KOPT-K1 (cell line): ENCODE data around the gene FOXA2.
"Not testable (repeated sequence)": the region's sequence is repeated elsewhere in the genome, so short reads cannot be mapped to it uniquely, and the experiment has no call there.

ENCODE experiments used
- H3K27ac ChIP-seq: fragments of 200-600 bp; sonication (generic); 2 replicates; pipeline ENCODE4 v1.5.1; 2016; ENCODE audit warnings: antibody characterized with exemption, mild to moderate bottlenecking, low read depth, low read length; ENCODE audit not compliant: poor library complexity, severe bottlenecking
- H3K36me3 ChIP-seq: fragments of 200-600 bp; sonication (generic); 2 replicates; pipeline ENCODE4 v1.5.1; 2017; ENCODE audit warnings: antibody characterized with exemption, mild to moderate bottlenecking, low read length, moderate library complexity; ENCODE audit not compliant: insufficient read depth
- H3K9me3 ChIP-seq: fragments of 200-600 bp; sonication (generic); 2 replicates; pipeline ENCODE4 v1.5.1; 2017; ENCODE audit warnings: antibody characterized with exemption, low read length, mild to moderate bottlenecking; ENCODE audit not compliant: insufficient read depth, poor library complexity, severe bottlenecking

The FOXA2 gene

GRCh38 chr20:22599258-22599657, 14.9 kb upstream of the FOXA2 start:
- H3K36me3 ChIP-seq, H3K27ac ChIP-seq, H3K9me3 ChIP-seq: not testable (repeated sequence)

- no peaks in the 10 kb centered on the region for H3K36me3 ChIP-seq
- no peak overlapping the region for H3K27ac ChIP-seq
- no peaks in the 10 kb centered on the region for H3K9me3 ChIP-seq
Measured at GRCh38 chr20:22597303-22597702, 12.9 kb upstream of the FOXA2 start.

GRCh38 chr20:22590662-22591061, 6.3 kb upstream of the FOXA2 start:
- H3K9me3 ChIP-seq: peaks cover 6% of the 10 kb centered on the region
- no peak overlapping the region for H3K27ac ChIP-seq
- no peaks in the 10 kb centered on the region for H3K36me3 ChIP-seq

GRCh38 chr20:22586645-22587310, 2.4 kb upstream of the FOXA2 start:
- Histone ChIP-seq H3K27ac (no peak overlapping the region), H3K9me3 (peaks cover 16% of the 10 kb centered on the region), H3K36me3 (no peaks in the 10 kb centered on the region)

GRCh38 chr20:22585786-22586493, 1.6 kb upstream of the FOXA2 start:
- H3K9me3 ChIP-seq: peaks cover 16% of the 10 kb centered on the region
- no peak overlapping the region for H3K27ac ChIP-seq

GRCh38 chr20:22584922-22585785, 782 bp upstream of the FOXA2 start:
- H3K27ac ChIP-seq: no peak overlapping the region
- peaks cover 16% of the 10 kb centered on the region for H3K9me3 ChIP-seq
- H3K36me3 ChIP-seq: no peaks in the 10 kb centered on the region

More at GRCh38 chr20:22585786-22586493, 1.6 kb upstream of the FOXA2 start:
- no peaks in the 10 kb centered on the region for H3K36me3 ChIP-seq

GRCh38 chr20:22583773-22584521, 425 bp downstream of the FOXA2 start:
- H3K27ac ChIP-seq: no peak overlapping the region
- H3K36me3 ChIP-seq: no peaks in the 10 kb centered on the region
- H3K9me3 ChIP-seq: peaks cover 16% of the 10 kb centered on the region

GRCh38 chr20:22582964-22583772, 1.2 kb downstream of the FOXA2 start:
- H3K9me3 ChIP-seq: peaks cover 16% of the 10 kb centered on the region
- H3K36me3 ChIP-seq: no peaks in the 10 kb centered on the region
- H3K27ac ChIP-seq: no peak overlapping the region

- peaks cover 16% of the 10 kb centered on the region for H3K9me3 ChIP-seq
- no peak overlapping the region for H3K27ac ChIP-seq
- no peaks in the 10 kb centered on the region for H3K36me3 ChIP-seq
Measured at GRCh38 chr20:22582386-22582963, 1.9 kb downstream of the FOXA2 start.

GRCh38 chr20:22581437-22582385, 2.7 kb downstream of the FOXA2 start:
- H3K9me3 ChIP-seq: peaks cover 16% of the 10 kb centered on the region
- H3K36me3 ChIP-seq: no peaks in the 10 kb centered on the region
- no peak overlapping the region for H3K27ac ChIP-seq

- Histone ChIP-seq H3K9me3 (peaks cover 10% of the 10 kb centered on the region), H3K27ac (no peak overlapping the region), H3K36me3 (no peaks in the 10 kb centered on the region)
Measured at GRCh38 chr20:22579711-22580697, 4.4 kb downstream of the FOXA2 start.

- Histone ChIP-seq H3K27ac (no peak overlapping the region), H3K9me3 (peaks cover 10% of the 10 kb centered on the region), H3K36me3 (no peaks in the 10 kb centered on the region)
Measured at GRCh38 chr20:22579119-22579427, 5.3 kb downstream of the FOXA2 start.
